ENCODE data around the gene SOX9. TPM values are rescaled to one million over a fixed set of nuclear protein-coding genes. Genes with fewer than 3 reads are reported as not detected.

Gene SOX9
- total RNA-seq, 1 experiment from 2014 or later = 31.1 TPM

- DNase-seq (ENCODE audit: low spot score) = no peak
- no peaks in the 10 kb centered on the region for H3K36me3 ChIP-seq (ENCODE audit: insufficient read depth, low read length, poor library complexity, severe bottlenecking)
- H3K4me3 ChIP-seq (ENCODE audit: low read depth, low read length, poor library complexity, severe bottlenecking) = no peak overlapping the region
- no peak for TF ChIP-seq EZH2 (IDR thresholded peaks at IDR 0.05; ENCODE audit: borderline replicate concordance, low read depth, low read length, poor library complexity, severe bottlenecking)
- TF ChIP-seq CTCF (conservative IDR thresholded peaks at IDR 0.05; ENCODE audit: low read depth, low read length) = no peak
- no peaks in the 10 kb centered on the region for H3K27me3 ChIP-seq (replicated peaks; ENCODE audit: insufficient read depth, low read depth, low read length, poor library complexity)
- CTCF ChIA-PET = no interaction called here
- no TSS peak for BruUV-seq (replicated peaks)
- H3K9me3 ChIP-seq (ENCODE audit: low read depth, low read length, poor library complexity, severe bottlenecking) = no peaks in the 10 kb centered on the region
- intact Hi-C loops (cut with micrococcal nuclease; ENCODE audit: unreplicated experiment) = no loop called here
- POLR2A ChIA-PET (ENCODE audit: low non-redundant PET) = interaction anchor here (0.6 kb wide), 1 partner anchor 208 kb away, joined by 4 read pairs; no protein-coding TSS in a partner anchor
- no peak overlapping the region for H3K27ac ChIP-seq (ENCODE audit: low read depth, low read length, poor library complexity, severe bottlenecking)
- H3K4me1 ChIP-seq (ENCODE audit: insufficient read depth, low read length, poor library complexity, severe bottlenecking) = no peaks in the 10 kb centered on the region
Measured at GRCh38 chr17:72165867-72166439, 45.1 kb downstream of the SOX9 start.

GRCh38 chr17:72167593-72167992, 46.8 kb downstream of the SOX9 start:
- Histone ChIP-seq H3K9me3 (ENCODE audit: low read depth, low read length, poor library complexity, severe bottlenecking) (no peaks in the 10 kb centered on the region), H3K27me3 (replicated peaks; ENCODE audit: insufficient read depth, low read depth, low read length, poor library complexity) (no peaks in the 10 kb centered on the region), H3K27ac (ENCODE audit: low read depth, low read length, poor library complexity, severe bottlenecking) (no peak overlapping the region), H3K36me3 (ENCODE audit: insufficient read depth, low read length, poor library complexity, severe bottlenecking) (no peaks in the 10 kb centered on the region), H3K4me3 (ENCODE audit: low read depth, low read length, poor library complexity, severe bottlenecking) (no peak overlapping the region), H3K4me1 (ENCODE audit: insufficient read depth, low read length, poor library complexity, severe bottlenecking) (peaks cover 5% of the 10 kb centered on the region)
- no peak for DNase-seq (ENCODE audit: low spot score)
- BruUV-seq (replicated peaks) = no TSS peak
- CTCF ChIA-PET = no interaction called here
- POLR2A ChIA-PET (ENCODE audit: low non-redundant PET) = no interaction called here
- TF ChIP-seq CTCF (conservative IDR thresholded peaks at IDR 0.05; ENCODE audit: low read depth, low read length) (no peak), EZH2 (IDR thresholded peaks at IDR 0.05; ENCODE audit: borderline replicate concordance, low read depth, low read length, poor library complexity, severe bottlenecking) (no peak)
- intact Hi-C loops (cut with micrococcal nuclease; ENCODE audit: unreplicated experiment) = no loop called here

- BruUV-seq (replicated peaks) = no TSS peak
- CTCF ChIA-PET = no interaction called here
- Histone ChIP-seq H3K9me3 (ENCODE audit: low read depth, low read length, poor library complexity, severe bottlenecking) (no peaks in the 10 kb centered on the region), H3K27ac (ENCODE audit: low read depth, low read length, poor library complexity, severe bottlenecking) (no peak overlapping the region), H3K36me3 (ENCODE audit: insufficient read depth, low read length, poor library complexity, severe bottlenecking) (no peaks in the 10 kb centered on the region), H3K4me3 (ENCODE audit: low read depth, low read length, poor library complexity, severe bottlenecking) (no peak overlapping the region), H3K4me1 (ENCODE audit: insufficient read depth, low read length, poor library complexity, severe bottlenecking) (peaks cover 5% of the 10 kb centered on the region), H3K27me3 (replicated peaks; ENCODE audit: insufficient read depth, low read depth, low read length, poor library complexity) (no peaks in the 10 kb centered on the region)
- DNase-seq (ENCODE audit: low spot score) = no peak
- POLR2A ChIA-PET (ENCODE audit: low non-redundant PET) = no interaction called here
- intact Hi-C loops (cut with micrococcal nuclease; ENCODE audit: unreplicated experiment) = no loop called here
- TF ChIP-seq EZH2 (IDR thresholded peaks at IDR 0.05; ENCODE audit: borderline replicate concordance, low read depth, low read length, poor library complexity, severe bottlenecking) = no peak
- TF ChIP-seq CTCF (conservative IDR thresholded peaks at IDR 0.05; ENCODE audit: low read depth, low read length) = no peak
Measured at GRCh38 chr17:72169823-72170222, 49.0 kb downstream of the SOX9 start.

All from A673 (cell line).